GM23338 (cell line): Measurements from ENCODE around the gene STAMBP.

Source experiments
- CREB1 ChIP-seq: fragments of 250-450 bp; sonication (Bioruptor Pico); IDR thresholded peaks from 2 replicates; pipeline ENCODE4 v1.5.0; 2020; ENCODE audit warnings: low read depth, mild to moderate bottlenecking, moderate library complexity
- CTCF ChIP-seq, 2 experiments: fragments of 200-600 bp in 1 of 2; sonication (generic) in 1 of 2; conservative IDR thresholded peaks; 2 replicates each; pipeline versions ENCODE4 v1.5.1 to v1.6.1; 2016 to 2017; ENCODE audit warnings: antibody characterized with exemption in 2 of 2, low read depth in 2 of 2, mild to moderate bottlenecking in 2 of 2, moderate library complexity in 1 of 2
- ETS1 ChIP-seq: IDR thresholded peaks from 2 replicates; pipeline ENCODE4 v1.6.1; 2016; ENCODE audit warnings: antibody characterized with exemption
- EZH2 ChIP-seq: fragments of 200-600 bp; sonication (generic); IDR thresholded peaks from one replicate; pipeline ENCODE4 v1.8.0; 2017; ENCODE audit warnings: antibody characterized with exemption, mild to moderate bottlenecking, low read depth; ENCODE audit not compliant: unreplicated experiment
- EZH2phosphoT487 ChIP-seq: fragments of 200-600 bp; sonication (generic); IDR thresholded peaks from one replicate; pipeline ENCODE4 v1.8.1; 2018; ENCODE audit warnings: antibody characterized with exemption; ENCODE audit not compliant: unreplicated experiment
- JUNB ChIP-seq: IDR thresholded peaks from one replicate; pipeline ENCODE4 v1.6.1; 2016; ENCODE audit warnings: antibody characterized with exemption; ENCODE audit not compliant: unreplicated experiment
- NANOG ChIP-seq: IDR thresholded peaks from 2 replicates; pipeline ENCODE4 v1.6.1; 2016; ENCODE audit warnings: antibody characterized with exemption, borderline replicate concordance
- POLR2AphosphoS5 ChIP-seq: IDR thresholded peaks from 2 replicates; pipeline ENCODE4 v1.6.1; 2016; ENCODE audit warnings: antibody characterized with exemption, low read depth
- REST ChIP-seq: IDR thresholded peaks from one replicate; pipeline ENCODE4 v1.6.1; 2018; ENCODE audit warnings: antibody characterized with exemption; ENCODE audit not compliant: unreplicated experiment
- STAT1 ChIP-seq: IDR thresholded peaks from one replicate; pipeline ENCODE4 v1.6.1; 2016; ENCODE audit warnings: antibody characterized with exemption; ENCODE audit not compliant: unreplicated experiment
- ZNF114 ChIP-seq: fragments of 250-450 bp; sonication (Bioruptor Pico); IDR thresholded peaks from 2 replicates; pipeline ENCODE4 v1.5.0; 2020; ENCODE audit warnings: mild to moderate bottlenecking, moderate library complexity
- ZNF331 ChIP-seq: fragments of 250-450 bp; sonication (Bioruptor Pico); IDR thresholded peaks from 2 replicates; pipeline ENCODE4 v1.5.0; 2020; ENCODE audit warnings: low read depth, mild to moderate bottlenecking, moderate library complexity
- ZNF462 ChIP-seq: fragments of 250-450 bp; sonication (Bioruptor Pico); IDR thresholded peaks from 2 replicates; pipeline ENCODE4 v1.5.0; 2020; ENCODE audit warnings: mild to moderate bottlenecking, moderate library complexity

GRCh38 chr2:73919596-73920228 is 91.0 kb downstream of the STAMBP start:
- TF ChIP-seq CTCF (conservative IDR thresholded peaks at IDR 0.05; ENCODE audit: low read depth in 2 of 2) (no peak), POLR2AphosphoS5 (no peak), ETS1 (no peak), REST (no peak), EZH2phosphoT487 (no peak), EZH2 (no peak), JUNB (no peak), NANOG (no peak), CREB1 (CRISPR knock-in tag) (no peak), ZNF462 (CRISPR knock-in tag) (no peak), STAT1 (no peak), ZNF331 (CRISPR knock-in tag) (no peak), ZNF114 (CRISPR knock-in tag) (no peak)
